ENCODE measurements around the gene MXRA8. TPM values are rescaled to one million over a fixed set of nuclear protein-coding genes. Genes with fewer than 3 reads are reported as not detected.

Gene MXRA8
- total and polyA plus RNA-seq, 9 of the 15 experiments (the other 6 are each of a cell fraction or from before 2014, with no cell fraction given), result 0.66 to 11.3 (median 6.3) TPM

GRCh38 chr1:1406821-1407635, 48.7 kb upstream of the MXRA8 start, which contains the start of gene MRPL20 (continued):
- TF ChIP-seq RERE (CRISPR knock-in tag; IDR thresholded peaks at IDR 0.05; ENCODE audit: borderline replicate concordance) (no peak), CHD1 (IDR thresholded peaks at IDR 0.05; ENCODE audit: low read length) (no peak), ZNF589 (CRISPR knock-in tag; IDR thresholded peaks at IDR 0.05; ENCODE audit: low read depth) (no peak), STAT5B (CRISPR knock-in tag; IDR thresholded peaks at IDR 0.05) (no peak), ZNF785 (CRISPR knock-in tag; IDR thresholded peaks at IDR 0.05) (no peak), ADNP (tag; IDR thresholded peaks at IDR 0.05) (no peak), HMGXB4 (CRISPR knock-in tag; IDR thresholded peaks at IDR 0.05) (peak; percentile 86; the same call in 1 of the 2 replicates), SMARCA5 (IDR thresholded peaks at IDR 0.05) (no peak), HNRNPLL (IDR thresholded peaks at IDR 0.05; ENCODE audit: low read depth, low read length, poor library complexity, severe bottlenecking) (peak; percentile 57), ZNF644 (tag; IDR thresholded peaks at IDR 0.05; ENCODE audit: low read depth) (peak; percentile 72; the same call in 1 of the 2 replicates), MCM2 (IDR thresholded peaks at IDR 0.05; ENCODE audit: low read depth) (no peak), ZNF253 (CRISPR knock-in tag; conservative IDR thresholded peaks at IDR 0.05) (no peak), HNRNPL (IDR thresholded peaks at IDR 0.05; ENCODE audit: low read depth, low read length) (peak; percentile 63; the same call in 1 of the 2 replicates), TEAD4 (IDR thresholded peaks at IDR 0.05; ENCODE audit: low read length) (peak; percentile 27; the same call in 1 of the 2 replicates), TEAD4 (CRISPR knock-in tag; IDR thresholded peaks at IDR 0.05; ENCODE audit: borderline replicate concordance) (no peak)
